T-cell (primary cell): ENCODE results near the gene SERPINE2. TPM values are rescaled to one million over a fixed set of nuclear protein-coding genes. Genes with fewer than 3 reads are reported as not detected.

ENCODE experiments used
- ATAC-seq, 4 experiments: fragments of 200-7000 bp in 3 of 4; fragments of 150-1000 bp in 1 of 4; cut with Tn5 transposase; replicated peaks in 1 of 4; 1 replicate in 3 of 4; 2 replicates in 1 of 4; pipeline ENCODE4 v1.10.0; 2021; ENCODE audit warnings: moderate library complexity in 3 of 4, mild to moderate bottlenecking in 2 of 4, moderate number of reproducible peaks in 1 of 4
- CTCF ChIA-PET, 2 donors: fragments of 300-600 bp; sonication (Branson Sonifier 250); formaldehyde crosslinking; loops; one replicate each; lab custom pipeline; 2022; ENCODE audit warnings: antibody characterized with exemption in 2 of 2; lab: Charles Lee
- POLR2A ChIA-PET, 2 donors: fragments of 300-600 bp; sonication (Branson Sonifier 250); formaldehyde crosslinking; loops; one replicate each; lab custom pipeline; 2022; ENCODE audit warnings: antibody characterized with exemption in 2 of 2; lab: Charles Lee
- DNase-seq, 35 experiments: peaks; one replicate each; pipeline versions ENCODE4 v3.0.0 to v3.0.0-alpha.2; 2013 to 2023
- H3K27ac ChIP-seq: one replicate; pipeline ENCODE4 v1.5.1; 2013; ENCODE audit warnings: low read length
- H3K27me3 ChIP-seq, 2 experiments: replicated peaks in 1 of 2; 1 replicate in 1 of 2; 2 replicates in 1 of 2; pipeline versions ENCODE4 v1.6.1 to v1.7.0; 2013; ENCODE audit warnings: low read length in 1 of 2, mixed read lengths in 1 of 2; ENCODE audit not compliant: control insufficient read depth in 2 of 2, insufficient read depth in 2 of 2; ENCODE audit errors: extremely low read depth in 1 of 2
- H3K36me3 ChIP-seq, 2 donors: 1 replicate in 1 of 2; 2 replicates in 1 of 2; pipeline versions ENCODE4 v1.6.1 to v1.7.0; 2013; ENCODE audit warnings: low read length in 1 of 2; ENCODE audit not compliant: control insufficient read depth in 2 of 2, insufficient read depth in 1 of 2; ENCODE audit errors: extremely low read depth in 1 of 2
- H3K4me1 ChIP-seq, 2 experiments: 1 replicate in 1 of 2; 2 replicates in 1 of 2; pipeline versions ENCODE4 v1.6.1 to v1.7.0; 2013; ENCODE audit warnings: low read length in 2 of 2, mixed read lengths in 1 of 2; ENCODE audit not compliant: insufficient read depth in 2 of 2, control insufficient read depth in 1 of 2; ENCODE audit errors: extremely low read depth in 1 of 2
- H3K4me3 ChIP-seq, 2 donors: 1 replicate in 1 of 2; 2 replicates in 1 of 2; pipeline versions ENCODE4 v1.5.1 to v1.7.0; 2013; ENCODE audit warnings: mild to moderate bottlenecking in 2 of 2, low read length in 1 of 2, moderate library complexity in 1 of 2; ENCODE audit not compliant: control insufficient read depth in 1 of 2; ENCODE audit errors: extremely low read depth in 1 of 2
- H3K9me3 ChIP-seq: 2 replicates; pipeline ENCODE4 v1.7.0; 2013
- H3K27ac Mint-ChIP-seq, 2 donors: one replicate each; pipeline ENCODE4 v1.8.0; 2020 to 2021; ENCODE audit warnings: mild to moderate bottlenecking in 2 of 2, mixed read lengths in 2 of 2
- H3K27me3 Mint-ChIP-seq, 2 donors: one replicate each; pipeline ENCODE4 v1.8.0; 2021 to 2022; ENCODE audit warnings: mixed read lengths in 2 of 2
- H3K36me3 Mint-ChIP-seq: one replicate; pipeline ENCODE4 v1.8.0; 2021; ENCODE audit warnings: mixed read lengths
- H3K4me1 Mint-ChIP-seq, 3 donors: one replicate each; pipeline ENCODE4 v1.8.0; 2020 to 2022; ENCODE audit warnings: mixed read lengths in 3 of 3, mild to moderate bottlenecking in 1 of 3
- H3K4me3 Mint-ChIP-seq, 3 donors: one replicate each; pipeline ENCODE4 v1.8.0; 2020 to 2022; ENCODE audit warnings: mild to moderate bottlenecking in 3 of 3, mixed read lengths in 3 of 3, moderate library complexity in 3 of 3
- H3K9me3 Mint-ChIP-seq, 3 donors: one replicate each; pipeline ENCODE4 v1.8.0; 2020 to 2022; ENCODE audit warnings: mixed read lengths in 3 of 3
- WGBS: methylation state at CpG from one replicate; pipeline ENCODE4 v1.1.5; 2013; ENCODE audit warnings: missing lambda C conversion rate; ENCODE audit not compliant: insufficient coverage; 5-methylcytosine and 5-hydroxymethylcytosine counted together
- total RNA-seq, 35 experiments: library from RNA in 6 of 35; stranded (reverse) in 6 of 35; fragments of 120-200 nt in 1 of 35; gene quantifications; one replicate each; pipeline versions ENCODE4 v1.2.1 to v1.2.4 and lab custom pipeline; 2013 to 2026

The SERPINE2 gene
- total RNA-seq, 5 donors from 2014 or later (not counting 1 experiment from before 2014, with no cell fraction given), result 2.0 to 7.5 (median 4.1) TPM

DNA sequence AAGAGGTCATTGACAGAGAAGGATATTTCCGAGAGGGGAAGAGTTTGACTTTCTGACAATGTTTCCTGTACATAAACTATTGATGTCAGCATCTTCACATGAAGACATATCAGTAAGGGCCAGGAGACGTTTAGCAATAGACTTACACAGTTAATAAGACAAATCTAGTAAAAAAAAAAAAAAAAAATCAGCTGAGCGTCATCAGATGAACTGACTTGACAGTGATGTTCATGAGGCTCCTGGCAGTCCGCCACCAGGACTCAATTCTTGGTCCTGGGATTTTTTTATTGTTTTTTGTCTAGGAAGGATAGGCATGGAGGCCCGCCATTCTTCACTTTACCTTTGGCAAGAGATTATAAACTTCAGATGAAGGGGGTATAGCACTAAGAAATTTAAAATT lies 67.4 kb downstream of the SERPINE2 start:
- Histone ChIP-seq H3K4me3 (no peak overlapping the region), H3K36me3 (peaks cover 5 to 17% of the 10 kb centered on the region in 2 donors), H3K4me1 (peaks cover 0 to 3% of the 10 kb centered on the region in 2 experiments), H3K27ac (no peak overlapping the region), H3K27me3 (no peaks in the 10 kb centered on the region), H3K9me3 (no peaks in the 10 kb centered on the region)
- peaks cover 17% of the 10 kb centered on the region for H3K36me3 Mint-ChIP-seq
- peaks cover 4 to 6% (median 4%) of the 10 kb centered on the region in 3 donors for H3K4me1 Mint-ChIP-seq
- POLR2A ChIA-PET, result interaction anchor here (0.6 kb wide), 2 partner anchors 24 to 553 kb away, joined by 3 read pairs; no protein-coding TSS in a partner anchor
- no peak for DNase-seq
- ATAC-seq, result no peak
- no peaks in the 10 kb centered on the region for H3K27me3 Mint-ChIP-seq
- no CpG with 5 or more reads among the region's 5 CpGs for WGBS
- H3K4me3 Mint-ChIP-seq, result no peak overlapping the region
- H3K9me3 Mint-ChIP-seq, result no peaks in the 10 kb centered on the region
- H3K27ac Mint-ChIP-seq, result no peak overlapping the region
- CTCF ChIA-PET, result interaction anchor here (0.5 to 4.5 kb wide), 11 partner anchors 10 to 315 kb away, joined by 3 to 83 read pairs (median 23); no protein-coding TSS in a partner anchor

GRCh38 chr2:223970343-223971128 lies 68.5 kb downstream of the SERPINE2 start:
- Histone ChIP-seq H3K4me3 (no peak overlapping the region), H3K27me3 (no peaks in the 10 kb centered on the region), H3K4me1 (peaks cover 0 to 3% of the 10 kb centered on the region in 2 experiments), H3K9me3 (no peaks in the 10 kb centered on the region), H3K27ac (no peak overlapping the region), H3K36me3 (peaks cover 5 to 24% of the 10 kb centered on the region in 2 donors)
- ATAC-seq (peak in 3 of 4 experiments; percentile 65 to 71 (median 66)), DNase-seq (peak in 24 of 35 experiments; percentile 4 to 80 (median 38))
- Mint-ChIP-seq H3K36me3 (peaks cover 21% of the 10 kb centered on the region), H3K27me3 (no peaks in the 10 kb centered on the region), H3K27ac (no peak overlapping the region), H3K4me3 (no peak overlapping the region), H3K9me3 (no peaks in the 10 kb centered on the region), H3K4me1 (peaks cover 4 to 8% (median 4%) of the 10 kb centered on the region in 3 donors)
- CTCF ChIA-PET, result interaction anchor here (0.6 to 4.5 kb wide), 40 partner anchors 8 to 806 kb away, joined by 3 to 83 read pairs (median 4); partner anchors contain the start of gene WDFY1 (in 1 of the 2)
- WGBS, result 90% methylated on average over 2 of the region's 8 CpGs
- POLR2A ChIA-PET, result interaction anchor here in 1 of 2 donors (0.7 kb wide), 2 partner anchors 9 to 163 kb away, joined by 3 read pairs; no protein-coding TSS in a partner anchor

GRCh38 chr2:223969856-223970255 lies 69.2 kb downstream of the SERPINE2 start:
- Histone ChIP-seq H3K4me3 (no peak overlapping the region), H3K4me1 (peaks cover 0 to 3% of the 10 kb centered on the region in 2 experiments), H3K27me3 (no peaks in the 10 kb centered on the region), H3K27ac (no peak overlapping the region), H3K9me3 (no peaks in the 10 kb centered on the region), H3K36me3 (peaks cover 5 to 28% of the 10 kb centered on the region in 2 donors)
- Mint-ChIP-seq H3K27me3 (no peaks in the 10 kb centered on the region), H3K27ac (no peak overlapping the region), H3K36me3 (peaks cover 24% of the 10 kb centered on the region), H3K4me1 (peaks cover 4 to 10% (median 4%) of the 10 kb centered on the region in 3 donors), H3K9me3 (no peaks in the 10 kb centered on the region), H3K4me3 (no peak overlapping the region)
- ATAC-seq (no peak), DNase-seq (no peak)
- 89% methylated on average over 1 of the region's 1 CpG for WGBS
- ChIA-PET POLR2A (interaction anchor here in 1 of 2 donors (0.5 to 0.7 kb wide), 2 partner anchors 164 to 1414 kb away, joined by 3 to 5 read pairs; no protein-coding TSS in a partner anchor), CTCF (interaction anchor here (0.6 to 4.5 kb wide), 36 partner anchors 8 to 802 kb away, joined by 3 to 83 read pairs (median 4); no protein-coding TSS in a partner anchor)

DNA sequence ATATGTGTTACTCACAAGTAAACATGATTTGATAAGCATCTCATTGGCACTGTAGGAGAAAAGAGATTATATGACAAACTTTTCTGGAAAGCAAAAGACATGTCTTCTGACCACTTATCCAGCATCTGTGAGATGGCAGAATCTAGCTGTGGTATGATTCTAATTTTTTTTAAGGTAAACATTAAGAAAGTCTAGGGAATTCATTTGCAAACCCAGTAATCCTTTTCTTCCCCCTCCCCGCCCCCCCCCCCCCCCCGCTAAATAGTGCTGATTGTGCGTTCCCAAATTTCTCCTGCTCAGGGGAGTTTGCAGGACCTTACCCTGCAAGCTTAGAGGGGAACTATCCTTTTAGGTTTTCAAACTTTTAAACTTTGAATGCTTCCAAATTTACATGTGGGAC lies 69.8 kb downstream of the SERPINE2 start:
- peaks cover 0 to 3% of the 10 kb centered on the region in 2 experiments for H3K4me1 ChIP-seq
- H3K36me3 ChIP-seq, result peaks cover 5 to 28% of the 10 kb centered on the region in 2 donors
- no peak for ATAC-seq
- H3K27me3 ChIP-seq, result no peaks in the 10 kb centered on the region
- H3K27ac ChIP-seq, result no peak overlapping the region
- no peaks in the 10 kb centered on the region for H3K9me3 Mint-ChIP-seq
- H3K27me3 Mint-ChIP-seq, result no peaks in the 10 kb centered on the region
- H3K4me1 Mint-ChIP-seq, result peaks cover 4 to 11% (median 6%) of the 10 kb centered on the region in 3 donors
- H3K9me3 ChIP-seq, result no peaks in the 10 kb centered on the region
- H3K4me3 Mint-ChIP-seq, result no peak overlapping the region
- DNase-seq, result no peak
- no CpG with 5 or more reads among the region's 3 CpGs for WGBS
- H3K4me3 ChIP-seq, result no peak overlapping the region
- POLR2A ChIA-PET, result interaction anchor here in 1 of 2 donors (0.5 kb wide), 1 partner anchor 1414 kb away, joined by 5 read pairs; no protein-coding TSS in a partner anchor
- peaks cover 24% of the 10 kb centered on the region for H3K36me3 Mint-ChIP-seq
- CTCF ChIA-PET, result interaction anchor here (0.7 to 4.5 kb wide), 20 partner anchors 8 to 681 kb away, joined by 3 to 83 read pairs (median 10); no protein-coding TSS in a partner anchor
- H3K27ac Mint-ChIP-seq, result no peak overlapping the region

DNA sequence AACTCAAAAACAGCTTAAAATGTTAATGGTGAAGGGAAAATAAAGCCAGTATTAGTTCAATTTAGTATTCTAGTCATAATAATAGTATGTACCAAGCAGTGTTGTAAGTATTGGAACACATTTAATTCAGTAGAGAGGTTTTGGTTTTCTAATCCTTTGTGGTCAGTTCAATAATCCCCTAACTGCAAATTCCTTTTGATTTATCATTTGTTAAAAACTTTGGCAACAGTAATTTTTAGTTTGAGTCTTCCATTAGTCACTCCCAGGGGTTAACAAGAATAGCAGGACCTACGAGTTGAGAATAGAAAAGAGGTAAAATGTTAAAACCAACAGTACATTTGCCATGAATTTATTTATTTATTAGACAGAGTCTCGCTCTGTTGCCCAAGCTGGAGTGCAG lies 71.1 kb downstream of the SERPINE2 start:
- ChIA-PET POLR2A (no interaction called here), CTCF (interaction anchor here (0.7 to 3.6 kb wide), 6 partner anchors 10 to 401 kb away, joined by 3 to 23 read pairs (median 3); no protein-coding TSS in a partner anchor)
- no peaks in the 10 kb centered on the region for H3K27me3 ChIP-seq
- DNase-seq (no peak), ATAC-seq (no peak)
- H3K36me3 ChIP-seq, result peaks cover 5 to 35% of the 10 kb centered on the region in 2 donors
- no peak overlapping the region for H3K27ac Mint-ChIP-seq
- WGBS, result no CpG with 5 or more reads among the region's 2 CpGs
- H3K9me3 Mint-ChIP-seq, result no peaks in the 10 kb centered on the region
- peaks cover 10 to 19% (median 16%) of the 10 kb centered on the region in 3 donors for H3K4me1 Mint-ChIP-seq
- no peaks in the 10 kb centered on the region for H3K9me3 ChIP-seq
- no peak overlapping the region for H3K4me3 ChIP-seq
- H3K27ac ChIP-seq, result no peak overlapping the region
- no peak overlapping the region for H3K4me3 Mint-ChIP-seq
- H3K27me3 Mint-ChIP-seq, result no peaks in the 10 kb centered on the region
- H3K36me3 Mint-ChIP-seq, result peaks cover 27% of the 10 kb centered on the region
- H3K4me1 ChIP-seq, result peaks cover 2 to 5% of the 10 kb centered on the region in 2 experiments

DNA sequence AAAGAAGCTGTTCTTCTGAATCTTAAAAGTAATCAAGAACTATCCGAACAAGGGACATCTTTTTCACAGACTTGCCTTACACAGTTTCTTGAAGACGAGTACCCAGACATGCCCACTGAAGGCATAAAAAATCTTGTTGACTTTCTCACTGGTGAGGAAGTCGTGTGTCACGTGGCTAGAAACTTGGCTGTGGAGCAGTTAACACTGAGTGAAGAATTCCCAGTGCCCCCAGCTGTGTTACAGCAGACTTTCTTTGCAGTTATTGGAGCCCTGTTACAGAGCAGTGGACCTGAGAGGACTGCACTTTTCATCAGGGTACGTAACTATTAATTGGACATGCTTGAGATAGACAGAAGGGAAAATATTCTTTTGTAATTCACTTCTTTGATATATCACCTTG lies 79.4 kb downstream of the SERPINE2 start:
- CTCF ChIA-PET, result interaction anchor here in 1 of 2 donors (1.3 kb wide), 1 partner anchor 11 kb away, joined by 7 read pairs; no protein-coding TSS in a partner anchor
- no peaks in the 10 kb centered on the region for H3K9me3 ChIP-seq
- no peak overlapping the region for H3K27ac ChIP-seq
- POLR2A ChIA-PET, result interaction anchor here in 1 of 2 donors (0.5 kb wide), 1 partner anchor 965 kb away, joined by 4 read pairs; no protein-coding TSS in a partner anchor
- Mint-ChIP-seq H3K4me1 (peaks cover 66 to 71% (median 70%) of the 10 kb centered on the region in 3 donors), H3K27ac (peak overlapping the region; percentile 71 to 86), H3K27me3 (no peaks in the 10 kb centered on the region), H3K4me3 (peak overlapping the region; percentile 32 to 99 (median 73)), H3K36me3 (peaks cover 31% of the 10 kb centered on the region), H3K9me3 (no peaks in the 10 kb centered on the region)
- ATAC-seq (no peak), DNase-seq (peak in 1 of 35 experiments; percentile 20)
- WGBS, result 31% methylated on average over 2 of the region's 5 CpGs
- peaks cover 30 to 50% of the 10 kb centered on the region in 2 experiments for H3K4me1 ChIP-seq
- peaks cover 0 to 28% of the 10 kb centered on the region in 2 donors for H3K36me3 ChIP-seq
- no peaks in the 10 kb centered on the region for H3K27me3 ChIP-seq
- H3K4me3 ChIP-seq, result peak overlapping the region in 1 of 2 donors; percentile 32
